ENCODE results near the gene FAS. TPM values are rescaled to one million over a fixed set of nuclear protein-coding genes. Genes with fewer than 3 reads are reported as not detected.

FAS gene
- total and polyA plus RNA-seq, 9 of the 15 experiments (the other 6 are each of a cell fraction or from before 2014, with no cell fraction given), result 0.08 to 0.62 (median 0.37) TPM

DNA sequence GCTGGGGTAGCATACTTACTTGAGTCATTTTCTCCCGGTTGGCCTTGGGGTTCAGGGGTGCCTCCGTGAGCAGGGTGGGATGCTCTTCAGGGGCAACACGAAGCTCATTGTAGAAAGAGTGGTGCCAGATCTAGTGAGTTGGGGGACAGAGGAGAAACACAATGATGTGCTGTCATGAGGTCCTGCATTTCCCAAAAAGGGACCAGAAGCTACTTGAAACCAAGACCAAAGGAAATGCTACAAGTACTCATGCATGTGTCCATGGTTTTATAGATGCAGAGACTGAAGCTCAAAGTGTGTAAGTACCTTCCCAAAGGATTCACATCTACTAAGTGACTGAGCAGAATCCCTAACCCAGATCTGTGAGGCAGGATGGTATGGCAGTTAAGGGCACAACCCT lies 46.8 kb upstream of the FAS start:
- in situ Hi-C loops (cut with MboI), result loop anchor here (5.0 kb wide), 1 partner anchor 279 kb away; no protein-coding TSS in a partner anchor
- FAIRE-seq, result no peak
- POLR2A ChIA-PET, result interaction anchor here (0.6 kb wide), 1 partner anchor 870 kb away, joined by 3 read pairs; no protein-coding TSS in a partner anchor

More for the DNA sequence above, 46.8 kb upstream of the FAS start:
- intact Hi-C loops (cut with micrococcal nuclease), result no loop called here
- Histone ChIP-seq H3K9me1 (ENCODE audit: control insufficient read depth, insufficient read depth, low read length) (no peaks in the 10 kb centered on the region), H2AFZ (ENCODE audit: low read depth, low read length) (no peak overlapping the region), H3K27ac (ENCODE audit: extremely low read depth, low read depth, low read length) (no peak overlapping the region), H3K4me2 (ENCODE audit: insufficient read depth, low read length) (no peak overlapping the region), H3K9me3 (replicated peaks; ENCODE audit: control insufficient read depth, insufficient read depth, low read depth, low read length) (no peaks in the 10 kb centered on the region), H3K27me3 (ENCODE audit: control insufficient read depth in 2 of 2, insufficient read depth in 2 of 2, low read length in 2 of 2) (no peaks in the 10 kb centered on the region), H3K9ac (ENCODE audit: insufficient read depth in 1 of 2, low read depth in 2 of 2, low read length in 2 of 2) (no peak overlapping the region), H4K20me1 (replicated peaks; ENCODE audit: control insufficient read depth, insufficient read depth, low read length) (no peaks in the 10 kb centered on the region), H3K79me2 (ENCODE audit: control insufficient read depth, insufficient read depth, low read length) (no peaks in the 10 kb centered on the region), H3K4me3 (no peak overlapping the region), H3K4me1 (replicated peaks in 1 of 2; ENCODE audit: control insufficient read depth in 2 of 2, insufficient read depth in 2 of 2, low read length in 2 of 2) (no peaks in the 10 kb centered on the region), H3K36me3 (ENCODE audit: control insufficient read depth, insufficient read depth, low read length) (no peaks in the 10 kb centered on the region)
- ATAC-seq (no peak), DNase-seq (ENCODE audit: extremely low read depth in 1 of 4, low spot score in 3 of 4) (no peak)
- BruUV-seq (replicated peaks), result no TSS peak
- 0% methylated on average over 2 of the region's 3 CpGs for WGBS (ENCODE audit: insufficient coverage, low coverage, missing lambda C conversion rate)
- TF ChIP-seq ZNF224 (CRISPR knock-in tag; IDR thresholded peaks at IDR 0.05) (no peak), ZNF79 (CRISPR knock-in tag; IDR thresholded peaks at IDR 0.05; ENCODE audit: low read depth) (no peak)
- TF ChIP-seq, protein P1, sequence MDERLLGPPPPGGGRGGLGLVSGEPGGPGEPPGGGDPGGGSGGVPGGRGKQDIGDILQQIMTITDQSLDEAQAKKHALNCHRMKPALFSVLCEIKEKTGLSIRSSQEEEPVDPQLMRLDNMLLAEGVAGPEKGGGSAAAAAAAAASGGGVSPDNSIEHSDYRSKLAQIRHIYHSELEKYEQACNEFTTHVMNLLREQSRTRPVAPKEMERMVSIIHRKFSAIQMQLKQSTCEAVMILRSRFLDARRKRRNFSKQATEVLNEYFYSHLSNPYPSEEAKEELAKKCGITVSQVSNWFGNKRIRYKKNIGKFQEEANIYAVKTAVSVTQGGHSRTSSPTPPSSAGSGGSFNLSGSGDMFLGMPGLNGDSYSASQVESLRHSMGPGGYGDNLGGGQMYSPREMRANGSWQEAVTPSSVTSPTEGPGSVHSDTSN (CRISPR knock-in tag; IDR thresholded peaks at IDR 0.05; ENCODE audit: low read depth), result no peak
- TF ChIP-seq, protein P1 (tag; conservative IDR thresholded peaks at IDR 0.05; ENCODE audit: low read depth), result no peak
- CTCF ChIA-PET (ENCODE audit: low intra/inter-chr PET ratio), result no interaction called here

Data from K562 (cell line).